ENCODE data around the gene TXNRD1.

GRCh38 chr12:104297477-104298113, 82.0 kb downstream of the TXNRD1 start:
- TF ChIP-seq CTCF (IDR thresholded peaks at IDR 0.05; ENCODE audit: low read depth, low read length) (no peak), MAX (IDR thresholded peaks at IDR 0.05; ENCODE audit: low read depth, low read length) (no peak), POLR2A (IDR thresholded peaks at IDR 0.05; ENCODE audit: extremely low read depth, insufficient read length) (no peak), MYC (IDR thresholded peaks at IDR 0.05; ENCODE audit: low read depth, low read length) (no peak)
